Heart right ventricle (tissue), 16 donors: ENCODE results near the gene AMFR. TPM values are rescaled to one million over a fixed set of nuclear protein-coding genes. Genes with fewer than 3 reads are reported as not detected.

Source experiments
- ATAC-seq, 8 donors: fragments of 200-7000 bp; cut with Tn5 transposase; one replicate each; pipeline ENCODE4 v1.9.1; 2020; ENCODE audit warnings: mild to moderate bottlenecking in 8 of 8, moderate library complexity in 8 of 8, moderate number of reproducible peaks in 1 of 8
- DNase-seq, 2 donors: peaks; one replicate each; pipeline ENCODE4 v3.0.0-alpha.2; 2020
- H3K27ac ChIP-seq, 10 donors: fragments of 200-600 bp; sonication (generic) in 2 of 10; one replicate each; pipeline versions ENCODE4 v1.5.0 to v1.8.0; 2020 to 2022; ENCODE audit warnings: mild to moderate bottlenecking in 3 of 10
- H3K27me3 ChIP-seq, 7 donors: fragments of 200-600 bp; one replicate each; pipeline ENCODE4 v1.8.0; 2021 to 2022; ENCODE audit warnings: mild to moderate bottlenecking in 2 of 7
- H3K36me3 ChIP-seq, 9 donors: fragments of 200-600 bp; sonication (generic) in 1 of 9; one replicate each; pipeline versions ENCODE4 v1.5.0 to v1.8.0; 2020 to 2022; ENCODE audit warnings: mild to moderate bottlenecking in 2 of 9
- H3K4me1 ChIP-seq, 9 donors: fragments of 200-600 bp; sonication (generic) in 1 of 9; one replicate each; pipeline versions ENCODE4 v1.5.0 to v1.8.0; 2020 to 2022; ENCODE audit warnings: mild to moderate bottlenecking in 4 of 9
- H3K4me3 ChIP-seq, 10 donors: fragments of 200-600 bp; sonication (generic) in 2 of 10; one replicate each; pipeline versions ENCODE4 v1.5.0 to v1.8.0; 2020 to 2022; ENCODE audit warnings: mild to moderate bottlenecking in 7 of 10, moderate library complexity in 2 of 10
- H3K9me3 ChIP-seq, 11 donors: fragments of 200-600 bp in 10 of 11; sonication (generic) in 2 of 11; one replicate each; pipeline versions ENCODE4 v1.5.0 to v1.8.0; 2013 to 2022; ENCODE audit warnings: mild to moderate bottlenecking in 2 of 11, control low read depth in 1 of 11, moderate library complexity in 1 of 11
- CTCF ChIP-seq, 9 donors: fragments of 200-600 bp; sonication (generic) in 2 of 9; IDR thresholded peaks; one replicate each; pipeline versions ENCODE4 v1.5.0 to v1.8.0; 2021 to 2022; ENCODE audit warnings: antibody characterized with exemption in 9 of 9, mild to moderate bottlenecking in 5 of 9, moderate library complexity in 1 of 9
- WGBS, 2 donors: extraction: QIAGEN DNeasy Blood & Tissue Kit; methylation state at CpG; one replicate each; pipeline ENCODE4 v1.1.7; 2013; ENCODE audit warnings: inconsistent platforms in 1 of 2; 5-methylcytosine and 5-hydroxymethylcytosine counted together
- intact Hi-C, 10 donors: fragments of 100-400 bp; cut with DNase I; formaldehyde crosslinking; loops; one replicate each; pipeline versions ENCODE4 v1.11.1 to v1.14.2; 2022
- polyA plus RNA-seq, 2 donors: library from polyadenylated mRNA; stranded (reverse); fragments of 200-250 nt; gene quantifications; one replicate each; pipeline ENCODE4 v1.2.3, GENCODE V29; 2013
- total RNA-seq, 10 donors: library from RNA; stranded (reverse); fragmentation: NEBNext Ultra II Directional in 3 of 10; extraction: Animal tissue kit (Norgen Biotek cat#: 25700) in 3 of 10; gene quantifications; one replicate each; pipeline versions ENCODE4 v1.2.1 to v1.2.4, GENCODE V29; 2021 to 2023
- donor health status: Arrhythmogenic right ventricular cardiomyopathy.
- donor health status: ischemic (EF 13 %, LVEDD 7.1; RV severe dilation, severe dysfunction).
- donor health status: healthy with polysubstance abuse.
- donor health status: DM: no; HTN: yes; CAD: no.
- donor health status: DM: no; HTN: no; CAD: no.
- donor health status: ischemic (EF 25% LVEDD 6.9; RV normal size, moderate dysfunction).
- donor health status: ischemic (EF 25% LVEDD 5.7; RV mildly dilated, moderate dysfunction).
- donor health status: healthy.
- donor health status: DM: yes; HTN: yes; CAD: no.
- donor health status: Ischemic cardiomyopathy.
- donor health status: ischemic (EF 35%, LVEDD 5.7; RV mildly dilated, moderate dysfunction).
- donor health status: nonischemic (EF 11% LVEDD 7.7; RV severe dilation, severe dysfunction).
- donor health status: DM: yes; HTN: yes; CAD: no.
- donor health status: PGD.
- donor health status: ischemic (EF 29% LVEDD 5.4; RV normal size, mild dysfunction).
- donor health status: nonischemic (EF 23%, LVEDD 6.1; RV moderate dilation, normal function).

AMFR gene
- total and polyA plus RNA-seq, 12 donors, result 18.1 to 87.9 (median 65.9) TPM

DNA sequence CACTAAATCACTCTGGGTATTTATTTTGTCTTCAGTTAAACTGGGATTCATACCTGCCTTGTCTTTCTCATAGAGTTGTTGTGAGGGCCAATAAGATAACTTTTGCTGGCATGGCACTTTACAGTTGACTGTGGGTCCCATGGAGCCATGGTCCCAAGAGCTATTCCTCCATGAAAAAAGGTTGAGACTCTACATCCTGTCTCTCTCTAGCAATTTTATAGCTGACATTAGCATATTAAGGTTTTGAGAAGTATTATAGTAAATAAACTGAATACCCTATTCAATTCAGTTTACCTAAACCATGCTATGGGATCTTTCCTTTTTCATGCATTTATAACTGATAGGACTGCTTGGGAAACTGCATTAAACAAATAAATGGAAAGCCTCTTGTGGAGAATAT, 43.5 kb upstream of the AMFR start:
- Histone ChIP-seq H3K4me1 (no peaks in the 10 kb centered on the region), H3K4me3 (no peak overlapping the region), H3K36me3 (peaks cover 0 to 100% (median 70%) of the 10 kb centered on the region in 9 donors), H3K9me3 (no peaks in the 10 kb centered on the region), H3K27me3 (no peaks in the 10 kb centered on the region), H3K27ac (no peak overlapping the region)
- TF ChIP-seq CTCF (IDR thresholded peaks at IDR 0.05), result no peak
- DNase-seq, result no peak
- ATAC-seq, result no peak
- intact Hi-C loops, result no loop called here

GRCh38 chr16:56466344-56466743, 41.0 kb upstream of the AMFR start:
- DNase-seq, result no peak
- no peaks in the 10 kb centered on the region for H3K27me3 ChIP-seq
- no peak for ATAC-seq
- no peaks in the 10 kb centered on the region for H3K4me1 ChIP-seq
- peaks cover 0 to 100% (median 48%) of the 10 kb centered on the region in 9 donors for H3K36me3 ChIP-seq
- TF ChIP-seq CTCF (IDR thresholded peaks at IDR 0.05), result no peak
- no peak overlapping the region for H3K4me3 ChIP-seq
- intact Hi-C loops, result no loop called here
- H3K9me3 ChIP-seq, result no peaks in the 10 kb centered on the region
- no peak overlapping the region for H3K27ac ChIP-seq
- 97 to 99% methylated on average over 2 of the region's 2 CpGs for WGBS, 2 donors

DNA sequence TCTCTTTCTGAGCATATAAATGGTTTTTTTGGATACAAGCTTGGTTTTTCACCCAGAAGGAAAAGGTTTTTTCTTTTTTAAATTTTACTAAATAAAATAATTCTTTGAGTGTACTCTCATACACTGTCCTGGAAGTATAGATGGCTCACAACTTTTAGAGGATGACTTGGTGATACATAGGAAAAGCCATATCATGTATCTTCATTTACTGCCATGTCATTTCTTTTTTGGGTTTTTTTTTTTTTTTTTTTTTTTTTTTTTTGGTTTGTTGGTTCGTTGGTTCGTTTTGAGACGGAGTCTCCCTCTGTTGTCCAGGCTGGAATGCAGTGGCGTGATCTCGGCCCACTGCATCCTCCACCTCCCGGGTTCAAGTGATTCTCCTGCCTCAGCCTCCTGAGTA, 37.8 kb upstream of the AMFR start:
- 96% methylated on average over 6 of the region's 6 CpGs for WGBS, 2 donors
- DNase-seq, result no peak
- Histone ChIP-seq H3K27me3 (no peaks in the 10 kb centered on the region), H3K4me3 (no peak overlapping the region), H3K9me3 (no peaks in the 10 kb centered on the region), H3K27ac (no peak overlapping the region), H3K36me3 (peaks cover 0 to 100% (median 48%) of the 10 kb centered on the region in 9 donors), H3K4me1 (no peaks in the 10 kb centered on the region)
- intact Hi-C loops, result no loop called here
- no peak for TF ChIP-seq CTCF (IDR thresholded peaks at IDR 0.05)
- ATAC-seq, result no peak

GRCh38 chr16:56462064-56462796, 36.9 kb upstream of the AMFR start:
- H3K36me3 ChIP-seq, result peaks cover 0 to 100% (median 47%) of the 10 kb centered on the region in 9 donors
- DNase-seq (no peak), ATAC-seq (no peak)
- no peaks in the 10 kb centered on the region for H3K9me3 ChIP-seq
- intact Hi-C loops, result no loop called here
- no peak overlapping the region for H3K4me3 ChIP-seq
- H3K27ac ChIP-seq, result no peak overlapping the region
- TF ChIP-seq CTCF (IDR thresholded peaks at IDR 0.05), result no peak
- no peaks in the 10 kb centered on the region for H3K4me1 ChIP-seq
- no peaks in the 10 kb centered on the region for H3K27me3 ChIP-seq
- 82 to 88% methylated on average over 3 of the region's 3 CpGs for WGBS, 2 donors
